Endothelial cell of umbilical vein (primary cell): ENCODE data around the gene FBXL22. TPM values are rescaled to one million over a fixed set of nuclear protein-coding genes. Genes with fewer than 3 reads are reported as not detected.

ENCODE experiments used
- BruUV-seq: library from RNA; stranded (reverse); fragments of 400-500 nt; replicated peaks from 2 replicates; lab custom pipeline; 2021; lab: Mats Ljungman, UMichigan
- CTCF ChIA-PET: fragments of 300-600, 350-600 bp; sonication (Branson Sonifier 250); formaldehyde crosslinking; loops from one replicate; lab custom pipeline; 2021; ENCODE audit warnings: antibody characterized with exemption, inconsistent platforms; lab: Charles Lee
- POLR2A ChIA-PET: fragments of 300-600, 350-600 bp; sonication (Branson Sonifier 250); formaldehyde crosslinking; loops from one replicate; lab custom pipeline; 2021; ENCODE audit warnings: antibody characterized with exemption, inconsistent platforms; lab: Charles Lee
- DNase-seq: peaks from one replicate; pipeline ENCODE4 v3.0.0-alpha.2; 2011; ENCODE audit warnings: low read depth, low spot score
- FAIRE-seq: peaks from 2 replicates; lab custom pipeline; 2011; peaks lifted over from hg19 to GRCh38; lab: Jason Lieb, UNC
- H2AFZ ChIP-seq: 2 replicates; pipeline ENCODE4 v1.6.0; 2012; ENCODE audit warnings: low read depth, low read length, control low read depth, inconsistent platforms
- H3K27ac ChIP-seq: 2 replicates; pipeline ENCODE4 v1.5.1; 2011; ENCODE audit warnings: low read depth, mild to moderate bottlenecking, control low read depth, low read length, moderate library complexity; ENCODE audit not compliant: insufficient read depth
- H3K27me3 ChIP-seq, 2 experiments: 2 replicates each; pipeline versions ENCODE4 v1.6.0 to v1.6.1; 2011; ENCODE audit warnings: low read length in 2 of 2, mixed read lengths in 1 of 2; ENCODE audit not compliant: control insufficient read depth in 2 of 2, insufficient read depth in 2 of 2
- H3K36me3 ChIP-seq, 2 experiments: 2 replicates in 1 of 2; 3 replicates in 1 of 2; pipeline ENCODE4 v1.5.1; 2011; ENCODE audit warnings: low read length in 2 of 2, mild to moderate bottlenecking in 1 of 2, moderate library complexity in 1 of 2; ENCODE audit not compliant: control insufficient read depth in 2 of 2, insufficient read depth in 2 of 2; ENCODE audit errors: extremely low read depth in 1 of 2
- H3K4me1 ChIP-seq: 3 replicates; pipeline ENCODE4 v1.5.1; 2011; ENCODE audit warnings: mild to moderate bottlenecking, low read length; ENCODE audit not compliant: control insufficient read depth, insufficient read depth; ENCODE audit errors: extremely low read depth
- H3K4me2 ChIP-seq: 2 replicates; pipeline ENCODE4 v1.6.1; 2011; ENCODE audit warnings: low read length, control low read depth, mixed read lengths; ENCODE audit not compliant: insufficient read depth
- H3K4me3 ChIP-seq, 3 experiments: fragments of 200-600 bp in 1 of 3; sonication (generic), shearing (Covaris generic) in 1 of 3; replicated peaks in 1 of 3; 2 replicates each; pipeline ENCODE4 v1.5.1; 2011 to 2016; ENCODE audit warnings: control low read depth in 3 of 3, low read length in 3 of 3, mild to moderate bottlenecking in 2 of 3, inconsistent platforms in 1 of 3, low read depth in 1 of 3, moderate library complexity in 1 of 3; ENCODE audit not compliant: insufficient read depth in 1 of 3
- H3K79me2 ChIP-seq: 2 replicates; pipeline ENCODE4 v1.6.0; 2012; ENCODE audit warnings: low read length, inconsistent platforms; ENCODE audit not compliant: control insufficient read depth, insufficient read depth
- H3K9ac ChIP-seq: replicated peaks from 2 replicates; pipeline ENCODE3; 2011; ENCODE audit warnings: low read length, control low read depth; ENCODE audit not compliant: insufficient read depth; ENCODE audit errors: extremely low read depth
- H3K9me1 ChIP-seq: replicated peaks from 3 replicates; pipeline ENCODE4 v1.6.0; 2011; ENCODE audit warnings: mild to moderate bottlenecking, low read length; ENCODE audit not compliant: control insufficient read depth, insufficient read depth; ENCODE audit errors: extremely low read depth
- H3K9me3 ChIP-seq: replicated peaks from 2 replicates; pipeline ENCODE4 v1.5.1; 2012; ENCODE audit warnings: low read length, inconsistent platforms; ENCODE audit not compliant: control insufficient read depth, insufficient read depth
- H4K20me1 ChIP-seq: replicated peaks from 2 replicates; pipeline ENCODE3; 2011; ENCODE audit warnings: mild to moderate bottlenecking, low read length; ENCODE audit not compliant: control insufficient read depth, insufficient read depth; ENCODE audit errors: extremely low read depth
- EZH2 ChIP-seq: IDR thresholded peaks from 2 replicates; pipeline ENCODE4 v1.6.1; 2012; ENCODE audit warnings: borderline replicate concordance, low read depth, mild to moderate bottlenecking, moderate library complexity, low read length, inconsistent platforms; ENCODE audit not compliant: severe bottlenecking
- FOS ChIP-seq: IDR thresholded peaks from 2 replicates; pipeline ENCODE4 v1.6.1; 2011; ENCODE audit warnings: mild to moderate bottlenecking, low read length, moderate library complexity, borderline replicate concordance; ENCODE audit not compliant: insufficient read depth
- GATA2 ChIP-seq: IDR thresholded peaks from 2 replicates; pipeline ENCODE4 v1.7.0; 2011; ENCODE audit warnings: low read depth, mild to moderate bottlenecking, moderate library complexity, mixed read lengths, low read length; ENCODE audit not compliant: insufficient read length, insufficient read depth
- JUN ChIP-seq: IDR thresholded peaks from 2 replicates; pipeline ENCODE4 v1.6.1; 2011; ENCODE audit warnings: borderline replicate concordance, low read depth; ENCODE audit not compliant: insufficient read length, insufficient read depth
- MYC ChIP-seq: IDR thresholded peaks from one replicate; pipeline ENCODE4 v1.6.1; 2011; ENCODE audit warnings: mild to moderate bottlenecking, low read depth, low read length
- POLR2A ChIP-seq: IDR thresholded peaks from 2 replicates; pipeline ENCODE4 v1.6.1; 2012; ENCODE audit warnings: low read depth, mild to moderate bottlenecking, control low read depth, low read length
- POLR2AphosphoS5 ChIP-seq: IDR thresholded peaks from 2 replicates; pipeline ENCODE4 v1.6.1; 2012; ENCODE audit warnings: low read depth, mild to moderate bottlenecking, control low read depth, low read length, moderate library complexity; ENCODE audit not compliant: insufficient read depth
- dilution Hi-C: fragments of 300-500 bp; cut with MboI; formaldehyde crosslinking; loops from one replicate; pipeline ENCODE4 v1.15.0; 2019; ENCODE audit warnings: low sequenced_read_pairs; ENCODE audit not compliant: extremely low pct_ligation_motif_present
- intact Hi-C: fragments of 100-400 bp; cut with micrococcal nuclease; formaldehyde crosslinking; loops from one replicate; pipeline ENCODE4 v1.10.0; 2022
- polyA plus RNA-seq, 4 experiments: library from polyadenylated mRNA; depleted of rRNA in 3 of 4; stranded (reverse) in 3 of 4; unstranded in 1 of 4; fragments of >200 nt; gene quantifications; 2 replicates each; pipeline versions ENCODE4 v1.2.1 to v1.2.3, GENCODE V29; 2011 to 2012; ENCODE audit warnings: missing spikeins in 1 of 4
- total RNA-seq: library from RNA; stranded (reverse); gene quantifications from 2 replicates; pipeline ENCODE4 v1.2.3, GENCODE V29; 2021
- TF ChIP-seq, protein P1 (sequence below): IDR thresholded peaks from 2 replicates; pipeline ENCODE4 v1.6.1; 2011; ENCODE audit not compliant: insufficient read depth, insufficient read length
- TF ChIP-seq, protein P2 (sequence below), 2 donors: IDR thresholded peaks; 1 replicate in 1 of 2; 2 replicates in 1 of 2; pipeline ENCODE4 v1.5.1; 2011; ENCODE audit warnings: low read length in 2 of 2, mild to moderate bottlenecking in 2 of 2, moderate library complexity in 2 of 2, control low read depth in 1 of 2, inconsistent platforms in 1 of 2, low read depth in 1 of 2; ENCODE audit not compliant: insufficient read depth in 1 of 2; ENCODE audit errors: extremely low read depth in 1 of 2

The FBXL22 gene
- total and polyA plus RNA-seq, 2 donors (not counting 3 experiments of a cell fraction or from before 2014, with no cell fraction given), result 0.06 TPM; not detected in 1

DNA sequence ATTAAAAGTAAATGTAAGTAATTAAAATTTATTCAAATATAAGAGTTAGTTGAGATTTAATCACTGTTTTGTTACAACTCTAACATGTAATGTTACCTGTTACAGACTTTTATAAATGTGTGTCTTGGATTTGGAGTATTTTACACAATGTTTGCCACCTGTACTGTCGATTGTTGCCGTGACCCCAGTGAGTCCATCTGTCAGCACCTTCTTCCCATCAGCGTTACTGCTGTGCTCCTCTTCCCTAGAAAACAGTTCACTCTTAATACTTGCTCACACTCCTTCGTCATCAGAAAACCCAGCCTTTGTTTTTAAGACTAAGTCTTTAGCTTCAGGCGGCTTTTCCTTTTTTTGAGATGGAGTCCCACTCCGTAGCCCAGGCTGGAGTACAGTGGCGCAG lies 40.5 kb upstream of the FBXL22 start:
- BruUV-seq, result no TSS peak
- no peak overlapping the region for H3K4me3 ChIP-seq
- TF ChIP-seq POLR2A (no peak), GATA2 (no peak)
- TF ChIP-seq, protein P1, sequence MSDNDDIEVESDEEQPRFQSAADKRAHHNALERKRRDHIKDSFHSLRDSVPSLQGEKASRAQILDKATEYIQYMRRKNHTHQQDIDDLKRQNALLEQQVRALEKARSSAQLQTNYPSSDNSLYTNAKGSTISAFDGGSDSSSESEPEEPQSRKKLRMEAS, result no peak
- POLR2A ChIA-PET, result interaction anchor here (0.6 kb wide), 1 partner anchor 258 kb away, joined by 5 read pairs; no protein-coding TSS in a partner anchor
- H3K27me3 ChIP-seq, result no peaks in the 10 kb centered on the region
- intact Hi-C loops (no loop called here), dilution Hi-C loops (no loop called here)
- peaks cover 17% of the 10 kb centered on the region for H3K79me2 ChIP-seq
- no peaks in the 10 kb centered on the region for H3K9me3 ChIP-seq
- H4K20me1 ChIP-seq, result no peaks in the 10 kb centered on the region
- H3K9me1 ChIP-seq, result no peaks in the 10 kb centered on the region
- CTCF ChIA-PET, result interaction anchor here (1.0 to 1.6 kb wide), 3 partner anchors 47 to 90 kb away, joined by 3 to 6 read pairs (median 4); no protein-coding TSS in a partner anchor
- H3K27ac ChIP-seq, result no peak overlapping the region
- DNase-seq (no peak), FAIRE-seq (no peak)
- H3K4me1 ChIP-seq, result peaks cover 15% of the 10 kb centered on the region
- H3K4me2 ChIP-seq, result no peak overlapping the region
- H2AFZ ChIP-seq, result no peak overlapping the region
- peaks cover 3 to 7% of the 10 kb centered on the region in 2 experiments for H3K36me3 ChIP-seq
- no peak overlapping the region for H3K9ac ChIP-seq

DNA sequence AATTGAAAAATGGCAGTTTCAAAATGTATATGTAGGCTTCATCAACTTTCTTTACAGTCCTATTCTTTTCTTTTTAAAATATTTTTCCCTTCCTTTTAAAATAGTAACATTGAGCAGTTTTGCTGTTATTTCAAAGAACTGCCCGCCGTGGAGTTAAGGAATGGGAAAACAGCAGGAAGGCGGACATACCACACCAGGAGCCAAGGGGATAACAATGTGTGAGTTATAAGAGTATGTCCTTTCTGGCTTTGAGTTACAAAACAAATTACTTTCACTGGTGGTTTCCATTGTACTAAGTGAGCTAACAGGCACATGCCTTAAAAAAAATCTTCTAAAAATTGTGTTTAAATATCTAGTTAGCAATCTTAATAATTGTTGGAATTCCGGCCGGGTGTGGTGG lies 37.4 kb upstream of the FBXL22 start:
- H3K36me3 ChIP-seq, result peaks cover 3 to 13% of the 10 kb centered on the region in 2 experiments
- dilution Hi-C loops, result no loop called here
- POLR2A ChIA-PET, result no interaction called here

More for the DNA sequence above, 37.4 kb upstream of the FBXL22 start:
- BruUV-seq, result no TSS peak
- FAIRE-seq (no peak), DNase-seq (no peak)
- Histone ChIP-seq H3K9me3 (no peaks in the 10 kb centered on the region), H3K4me1 (no peaks in the 10 kb centered on the region), H3K27ac (no peak overlapping the region), H3K27me3 (no peaks in the 10 kb centered on the region), H3K79me2 (peaks cover 9% of the 10 kb centered on the region), H3K9me1 (no peaks in the 10 kb centered on the region), H3K4me2 (no peak overlapping the region), H2AFZ (no peak overlapping the region), H3K4me3 (no peak overlapping the region), H3K9ac (no peak overlapping the region), H4K20me1 (no peaks in the 10 kb centered on the region)
- CTCF ChIA-PET, result no interaction called here
- TF ChIP-seq GATA2, result no peak
- TF ChIP-seq POLR2A, result no peak
- TF ChIP-seq MYC, result no peak
- no peak for TF ChIP-seq JUN
- no peak for TF ChIP-seq POLR2AphosphoS5
- TF ChIP-seq, protein P2, sequence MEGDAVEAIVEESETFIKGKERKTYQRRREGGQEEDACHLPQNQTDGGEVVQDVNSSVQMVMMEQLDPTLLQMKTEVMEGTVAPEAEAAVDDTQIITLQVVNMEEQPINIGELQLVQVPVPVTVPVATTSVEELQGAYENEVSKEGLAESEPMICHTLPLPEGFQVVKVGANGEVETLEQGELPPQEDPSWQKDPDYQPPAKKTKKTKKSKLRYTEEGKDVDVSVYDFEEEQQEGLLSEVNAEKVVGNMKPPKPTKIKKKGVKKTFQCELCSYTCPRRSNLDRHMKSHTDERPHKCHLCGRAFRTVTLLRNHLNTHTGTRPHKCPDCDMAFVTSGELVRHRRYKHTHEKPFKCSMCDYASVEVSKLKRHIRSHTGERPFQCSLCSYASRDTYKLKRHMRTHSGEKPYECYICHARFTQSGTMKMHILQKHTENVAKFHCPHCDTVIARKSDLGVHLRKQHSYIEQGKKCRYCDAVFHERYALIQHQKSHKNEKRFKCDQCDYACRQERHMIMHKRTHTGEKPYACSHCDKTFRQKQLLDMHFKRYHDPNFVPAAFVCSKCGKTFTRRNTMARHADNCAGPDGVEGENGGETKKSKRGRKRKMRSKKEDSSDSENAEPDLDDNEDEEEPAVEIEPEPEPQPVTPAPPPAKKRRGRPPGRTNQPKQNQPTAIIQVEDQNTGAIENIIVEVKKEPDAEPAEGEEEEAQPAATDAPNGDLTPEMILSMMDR (IDR thresholded peaks at IDR 0.05; ENCODE audit: extremely low read depth in 1 of 2, insufficient read depth in 1 of 2, low read depth in 1 of 2, low read length in 2 of 2), result no peak
- TF ChIP-seq, protein P1, result no peak
- no peak for TF ChIP-seq FOS
- TF ChIP-seq EZH2, result no peak
- intact Hi-C loops, result no loop called here
